GM12878 (cell line): Measurements from ENCODE around the gene KYAT1. TPM values are rescaled to one million over a fixed set of nuclear protein-coding genes. Genes with fewer than 3 reads are reported as not detected.

Source experiments
- ATF3 ChIP-seq: IDR thresholded peaks from 2 replicates; pipeline ENCODE4 v1.6.1; 2011; ENCODE audit warnings: low read depth, mild to moderate bottlenecking, low read length, moderate library complexity, borderline replicate concordance; ENCODE audit errors: extremely low read depth
- BHLHE40 ChIP-seq, 2 experiments: fragments of 450-650 bp in 1 of 2; IDR thresholded peaks; 2 replicates each; pipeline ENCODE4 v1.6.1; 2011 to 2017; ENCODE audit warnings: low read depth in 2 of 2, borderline replicate concordance in 1 of 2, improper control_type of control experiment in 1 of 2, low read length in 1 of 2, mild to moderate bottlenecking in 1 of 2
- CBFB ChIP-seq: IDR thresholded peaks from 2 replicates; pipeline ENCODE4 v1.6.1; 2016; ENCODE audit warnings: antibody characterized with exemption, low read depth
- CBX5 ChIP-seq: sonication (generic); IDR thresholded peaks from 2 replicates; pipeline ENCODE4 v1.6.1; 2016; ENCODE audit warnings: low read depth, moderate library complexity, mild to moderate bottlenecking, inconsistent platforms
- CEBPZ ChIP-seq: fragments of 150-350 bp; IDR thresholded peaks from 2 replicates; pipeline ENCODE4 v1.6.1; 2016; ENCODE audit warnings: low read depth, low read length
- ETV6 ChIP-seq, 2 experiments: fragments of 450-650 bp in 1 of 2; IDR thresholded peaks in 1 of 2; conservative IDR thresholded peaks in 1 of 2; 2 replicates each; pipeline ENCODE4 v1.6.1; 2014; ENCODE audit warnings: antibody characterized with exemption in 1 of 2, borderline replicate concordance in 1 of 2, low read depth in 1 of 2, mild to moderate bottlenecking in 1 of 2, moderate library complexity in 1 of 2
- FOS ChIP-seq: IDR thresholded peaks from 3 replicates; pipeline ENCODE4 v1.6.1; 2011; ENCODE audit warnings: borderline replicate concordance; ENCODE audit not compliant: insufficient read length; ENCODE audit errors: extremely low read depth
- GABPA ChIP-seq: IDR thresholded peaks from 2 replicates; pipeline ENCODE4 v1.6.1; 2014; ENCODE audit warnings: antibody characterized with exemption, low read depth, mild to moderate bottlenecking, inconsistent platforms
- HDGF ChIP-seq: fragments of 450-650 bp; IDR thresholded peaks from 2 replicates; pipeline ENCODE4 v1.6.1; 2016; ENCODE audit warnings: antibody characterized with exemption
- IRF5 ChIP-seq: fragments of 450-650 bp; IDR thresholded peaks from 2 replicates; pipeline ENCODE4 v1.6.1; 2017; ENCODE audit warnings: borderline replicate concordance
- PML ChIP-seq: IDR thresholded peaks from 2 replicates; pipeline ENCODE4 v1.6.1; 2012; ENCODE audit warnings: low read length, inconsistent platforms
- POLR2AphosphoS5 ChIP-seq: IDR thresholded peaks from 2 replicates; pipeline ENCODE4 v1.6.1; 2011; ENCODE audit warnings: mild to moderate bottlenecking, low read length, inconsistent platforms
- RAD21 ChIP-seq: IDR thresholded peaks from 2 replicates; pipeline ENCODE4 v1.6.1; 2011; ENCODE audit warnings: mild to moderate bottlenecking, low read depth, low read length, moderate library complexity; ENCODE audit not compliant: insufficient read depth
- SMAD1 ChIP-seq: fragments of 450-650 bp; IDR thresholded peaks from 2 replicates; pipeline ENCODE4 v1.6.1; 2018; ENCODE audit warnings: mild to moderate bottlenecking, low read depth; ENCODE audit not compliant: partially characterized antibody
- SMAD5 ChIP-seq: IDR thresholded peaks from 2 replicates; pipeline ENCODE4 v1.6.1; 2016; ENCODE audit warnings: antibody characterized with exemption, low read depth
- SUPT20H ChIP-seq: IDR thresholded peaks from 2 replicates; pipeline ENCODE4 v1.6.1; 2011; ENCODE audit warnings: low read depth, mild to moderate bottlenecking, low read length, moderate library complexity, borderline replicate concordance; ENCODE audit not compliant: control insufficient read depth
- TCF7 ChIP-seq: IDR thresholded peaks from 2 replicates; pipeline ENCODE4 v1.6.1; 2014; ENCODE audit warnings: antibody characterized with exemption, borderline replicate concordance
- ZBED1 ChIP-seq: IDR thresholded peaks from 2 replicates; pipeline ENCODE4 v1.6.1; 2016; ENCODE audit warnings: borderline replicate concordance
- ZNF592 ChIP-seq: fragments of 450-650 bp; IDR thresholded peaks from 2 replicates; pipeline ENCODE4 v1.6.1; 2017; ENCODE audit warnings: mild to moderate bottlenecking, moderate library complexity
- polyA plus RNA-seq, 11 experiments: library from polyadenylated mRNA; depleted of rRNA in 4 of 11; unstranded in 6 of 11; stranded (reverse) in 5 of 11; fragments of >200 nt; fragmentation: Nextera tagmentation in 4 of 11; fragmentation: Illumina TruSeq in 1 of 11; extraction: Ambion mirVana in 4 of 11; extraction: Trizol in 1 of 11; gene quantifications; 1 replicate in 1 of 11; 2 replicates in 10 of 11; pipeline versions ENCODE4 v1.2.1 to v1.2.3, GENCODE V29; 2011 to 2016; ENCODE audit warnings: inconsistent platforms in 2 of 11, missing spikeins in 2 of 11, low read depth in 1 of 11
- total RNA-seq, 4 experiments: library from RNA; depleted of rRNA in 3 of 4; stranded (reverse); fragments of >200 nt in 3 of 4; fragmentation: Illumina TruSeq in 1 of 4; extraction: Trizol in 1 of 4; gene quantifications; 2 replicates each; pipeline versions ENCODE4 v1.2.1 to v1.2.3, GENCODE V29; 2013 to 2021

Gene KYAT1
- total and polyA plus RNA-seq, 10 of the 15 experiments (the other 5 are each of a cell fraction or from before 2014, with no cell fraction given) = 5.8 to 15.7 (median 11.4) TPM

- TF ChIP-seq ETV6 (conservative IDR thresholded peaks at IDR 0.05 in 1 of 2, IDR thresholded peaks at IDR 0.05 in 1 of 2; ENCODE audit: borderline replicate concordance in 1 of 2, low read depth in 1 of 2) (no peak), ZBED1 (no peak), ZNF592 (no peak), ATF3 (no peak), CBFB (no peak), SUPT20H (no peak), RAD21 (peak; percentile 77), BHLHE40 (IDR thresholded peaks at IDR 0.05; ENCODE audit: borderline replicate concordance in 1 of 2, low read depth in 2 of 2, low read length in 1 of 2) (0 out of 4 replicates have a peak, but pooled peaks of 1 of the 2 experiments have one; percentile 18), FOS (no peak), CBX5 (no peak), POLR2AphosphoS5 (no peak), SMAD5 (no peak), IRF5 (no peak), SMAD1 (no peak), PML (no peak), CEBPZ (no peak), GABPA (no peak), TCF7 (no peak), HDGF (0 out of 2 replicates have a peak, but pooled peaks have one; percentile 44)
Measured at GRCh38 chr9:128863647-128864046, 18.1 kb downstream of the KYAT1 start (continued).
